ENCODE data around the gene GNG2. TPM values are rescaled to one million over a fixed set of nuclear protein-coding genes. Genes with fewer than 3 reads are reported as not detected.

The GNG2 gene
- total and polyA plus RNA-seq, 2 of the 8 experiments (the other 6 are each of a cell fraction or from before 2014, with no cell fraction given): 8.2 to 17.9 TPM

- TF ChIP-seq, protein P1, sequence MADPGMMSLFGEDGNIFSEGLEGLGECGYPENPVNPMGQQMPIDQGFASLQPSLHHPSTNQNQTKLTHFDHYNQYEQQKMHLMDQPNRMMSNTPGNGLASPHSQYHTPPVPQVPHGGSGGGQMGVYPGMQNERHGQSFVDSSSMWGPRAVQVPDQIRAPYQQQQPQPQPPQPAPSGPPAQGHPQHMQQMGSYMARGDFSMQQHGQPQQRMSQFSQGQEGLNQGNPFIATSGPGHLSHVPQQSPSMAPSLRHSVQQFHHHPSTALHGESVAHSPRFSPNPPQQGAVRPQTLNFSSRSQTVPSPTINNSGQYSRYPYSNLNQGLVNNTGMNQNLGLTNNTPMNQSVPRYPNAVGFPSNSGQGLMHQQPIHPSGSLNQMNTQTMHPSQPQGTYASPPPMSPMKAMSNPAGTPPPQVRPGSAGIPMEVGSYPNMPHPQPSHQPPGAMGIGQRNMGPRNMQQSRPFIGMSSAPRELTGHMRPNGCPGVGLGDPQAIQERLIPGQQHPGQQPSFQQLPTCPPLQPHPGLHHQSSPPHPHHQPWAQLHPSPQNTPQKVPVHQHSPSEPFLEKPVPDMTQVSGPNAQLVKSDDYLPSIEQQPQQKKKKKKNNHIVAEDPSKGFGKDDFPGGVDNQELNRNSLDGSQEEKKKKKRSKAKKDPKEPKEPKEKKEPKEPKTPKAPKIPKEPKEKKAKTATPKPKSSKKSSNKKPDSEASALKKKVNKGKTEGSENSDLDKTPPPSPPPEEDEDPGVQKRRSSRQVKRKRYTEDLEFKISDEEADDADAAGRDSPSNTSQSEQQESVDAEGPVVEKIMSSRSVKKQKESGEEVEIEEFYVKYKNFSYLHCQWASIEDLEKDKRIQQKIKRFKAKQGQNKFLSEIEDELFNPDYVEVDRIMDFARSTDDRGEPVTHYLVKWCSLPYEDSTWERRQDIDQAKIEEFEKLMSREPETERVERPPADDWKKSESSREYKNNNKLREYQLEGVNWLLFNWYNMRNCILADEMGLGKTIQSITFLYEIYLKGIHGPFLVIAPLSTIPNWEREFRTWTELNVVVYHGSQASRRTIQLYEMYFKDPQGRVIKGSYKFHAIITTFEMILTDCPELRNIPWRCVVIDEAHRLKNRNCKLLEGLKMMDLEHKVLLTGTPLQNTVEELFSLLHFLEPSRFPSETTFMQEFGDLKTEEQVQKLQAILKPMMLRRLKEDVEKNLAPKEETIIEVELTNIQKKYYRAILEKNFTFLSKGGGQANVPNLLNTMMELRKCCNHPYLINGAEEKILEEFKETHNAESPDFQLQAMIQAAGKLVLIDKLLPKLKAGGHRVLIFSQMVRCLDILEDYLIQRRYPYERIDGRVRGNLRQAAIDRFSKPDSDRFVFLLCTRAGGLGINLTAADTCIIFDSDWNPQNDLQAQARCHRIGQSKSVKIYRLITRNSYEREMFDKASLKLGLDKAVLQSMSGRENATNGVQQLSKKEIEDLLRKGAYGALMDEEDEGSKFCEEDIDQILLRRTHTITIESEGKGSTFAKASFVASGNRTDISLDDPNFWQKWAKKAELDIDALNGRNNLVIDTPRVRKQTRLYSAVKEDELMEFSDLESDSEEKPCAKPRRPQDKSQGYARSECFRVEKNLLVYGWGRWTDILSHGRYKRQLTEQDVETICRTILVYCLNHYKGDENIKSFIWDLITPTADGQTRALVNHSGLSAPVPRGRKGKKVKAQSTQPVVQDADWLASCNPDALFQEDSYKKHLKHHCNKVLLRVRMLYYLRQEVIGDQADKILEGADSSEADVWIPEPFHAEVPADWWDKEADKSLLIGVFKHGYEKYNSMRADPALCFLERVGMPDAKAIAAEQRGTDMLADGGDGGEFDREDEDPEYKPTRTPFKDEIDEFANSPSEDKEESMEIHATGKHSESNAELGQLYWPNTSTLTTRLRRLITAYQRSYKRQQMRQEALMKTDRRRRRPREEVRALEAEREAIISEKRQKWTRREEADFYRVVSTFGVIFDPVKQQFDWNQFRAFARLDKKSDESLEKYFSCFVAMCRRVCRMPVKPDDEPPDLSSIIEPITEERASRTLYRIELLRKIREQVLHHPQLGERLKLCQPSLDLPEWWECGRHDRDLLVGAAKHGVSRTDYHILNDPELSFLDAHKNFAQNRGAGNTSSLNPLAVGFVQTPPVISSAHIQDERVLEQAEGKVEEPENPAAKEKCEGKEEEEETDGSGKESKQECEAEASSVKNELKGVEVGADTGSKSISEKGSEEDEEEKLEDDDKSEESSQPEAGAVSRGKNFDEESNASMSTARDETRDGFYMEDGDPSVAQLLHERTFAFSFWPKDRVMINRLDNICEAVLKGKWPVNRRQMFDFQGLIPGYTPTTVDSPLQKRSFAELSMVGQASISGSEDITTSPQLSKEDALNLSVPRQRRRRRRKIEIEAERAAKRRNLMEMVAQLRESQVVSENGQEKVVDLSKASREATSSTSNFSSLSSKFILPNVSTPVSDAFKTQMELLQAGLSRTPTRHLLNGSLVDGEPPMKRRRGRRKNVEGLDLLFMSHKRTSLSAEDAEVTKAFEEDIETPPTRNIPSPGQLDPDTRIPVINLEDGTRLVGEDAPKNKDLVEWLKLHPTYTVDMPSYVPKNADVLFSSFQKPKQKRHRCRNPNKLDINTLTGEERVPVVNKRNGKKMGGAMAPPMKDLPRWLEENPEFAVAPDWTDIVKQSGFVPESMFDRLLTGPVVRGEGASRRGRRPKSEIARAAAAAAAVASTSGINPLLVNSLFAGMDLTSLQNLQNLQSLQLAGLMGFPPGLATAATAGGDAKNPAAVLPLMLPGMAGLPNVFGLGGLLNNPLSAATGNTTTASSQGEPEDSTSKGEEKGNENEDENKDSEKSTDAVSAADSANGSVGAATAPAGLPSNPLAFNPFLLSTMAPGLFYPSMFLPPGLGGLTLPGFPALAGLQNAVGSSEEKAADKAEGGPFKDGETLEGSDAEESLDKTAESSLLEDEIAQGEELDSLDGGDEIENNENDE (IDR thresholded peaks at IDR 0.05; ENCODE audit: insufficient replicate concordance, low read length): no peak
- no peak for TF ChIP-seq E2F6 (IDR thresholded peaks at IDR 0.05)
- TF ChIP-seq SIN3A (conservative IDR thresholded peaks at IDR 0.05 in 1 of 2, IDR thresholded peaks at IDR 0.05 in 1 of 2; ENCODE audit: low read depth in 1 of 2, low read length in 2 of 2): no peak
- TF ChIP-seq NRF1 (IDR thresholded peaks at IDR 0.05; ENCODE audit: low read depth, low read length): no peak
- no peak for TF ChIP-seq HDAC6 (IDR thresholded peaks at IDR 0.05; ENCODE audit: low read depth, low read length)
- TF ChIP-seq BCL11A (IDR thresholded peaks at IDR 0.05; ENCODE audit: low read depth in 2 of 2, low read length in 2 of 2): no peak
- no peak for TF ChIP-seq SP2 (IDR thresholded peaks at IDR 0.05; ENCODE audit: low read length)
- no peak for TF ChIP-seq SUZ12 (IDR thresholded peaks at IDR 0.05; ENCODE audit: low read length)
- no peak for TF ChIP-seq ASH2L (IDR thresholded peaks at IDR 0.05; ENCODE audit: low read length)
Observed at GRCh38 chr14:51959928-51960327, 99.5 kb downstream of the GNG2 start (continued).
